GM18868 (cell line): ENCODE results near the gene WDR48.
A peak's percentile ranks its signal among the peaks of the same experiment; 100 is the strongest.

Source experiments
- ATAC-seq: cut with Tn5 transposase; IDR thresholded peaks from one replicate; pipeline ENCODE4 v1.9.1; 2021; ENCODE audit warnings: mild to moderate bottlenecking, moderate library complexity; ENCODE audit not compliant: unreplicated experiment

Gene WDR48

DNA sequence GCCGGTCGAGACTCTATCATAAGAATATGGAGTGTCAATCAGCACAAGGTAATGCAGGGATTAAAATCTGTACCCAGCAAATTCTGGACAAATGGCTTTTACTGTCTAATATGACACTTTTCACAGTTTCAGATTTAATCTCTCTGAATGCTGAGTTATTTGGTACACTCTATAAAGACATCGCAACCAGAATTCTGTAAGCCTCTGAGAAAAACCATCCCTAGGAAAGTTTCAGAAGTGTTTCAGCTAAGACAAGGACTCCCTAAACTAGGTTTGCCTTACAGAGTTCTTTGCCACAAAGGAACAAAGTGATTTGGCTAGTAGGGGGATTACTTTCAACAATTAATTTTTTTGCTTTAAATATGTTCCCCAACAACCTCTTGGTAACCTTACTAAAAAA lies 11.3 kb downstream of the WDR48 start:
- no peak for ATAC-seq

DNA sequence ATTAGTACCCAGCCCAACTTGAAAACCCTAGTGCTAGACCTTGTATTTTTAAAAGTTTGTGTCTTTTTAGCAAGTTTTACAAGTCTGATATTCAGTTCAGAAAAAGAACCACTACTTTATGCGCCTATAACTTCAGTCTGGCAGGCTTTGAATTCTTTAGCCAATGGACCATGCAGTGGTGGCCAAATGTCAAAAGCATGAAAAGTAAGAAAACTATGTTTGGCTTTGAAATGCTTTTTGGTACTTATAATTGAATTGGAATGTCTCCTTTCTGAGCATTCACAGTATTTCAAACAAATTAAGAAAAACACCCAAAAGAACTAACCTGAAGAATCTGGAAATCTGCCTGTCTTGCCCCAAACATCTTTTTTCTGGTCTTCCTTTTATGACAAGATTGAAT lies 12.8 kb downstream of the WDR48 start:
- ATAC-seq: no peak

DNA sequence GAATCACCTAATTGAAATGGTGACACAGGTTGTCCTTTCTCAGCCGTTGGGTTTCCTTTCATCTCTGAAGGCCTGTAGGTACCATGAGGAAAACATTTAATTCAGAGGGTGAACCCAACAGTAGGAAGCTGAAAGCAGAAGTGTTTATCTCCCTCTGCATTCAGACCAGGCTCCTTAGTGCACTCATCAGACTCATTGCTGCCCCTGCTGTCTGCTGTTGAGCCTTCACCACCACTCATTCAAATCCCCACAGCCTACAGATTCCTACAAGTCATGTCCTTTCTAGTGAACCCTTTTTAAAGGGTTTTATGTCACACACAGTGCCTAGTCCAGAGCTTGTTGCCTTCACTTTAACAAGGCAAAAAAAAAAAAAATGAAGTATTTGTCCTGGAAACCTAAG lies 13.4 kb downstream of the WDR48 start:
- peak; percentile 100 for ATAC-seq

DNA sequence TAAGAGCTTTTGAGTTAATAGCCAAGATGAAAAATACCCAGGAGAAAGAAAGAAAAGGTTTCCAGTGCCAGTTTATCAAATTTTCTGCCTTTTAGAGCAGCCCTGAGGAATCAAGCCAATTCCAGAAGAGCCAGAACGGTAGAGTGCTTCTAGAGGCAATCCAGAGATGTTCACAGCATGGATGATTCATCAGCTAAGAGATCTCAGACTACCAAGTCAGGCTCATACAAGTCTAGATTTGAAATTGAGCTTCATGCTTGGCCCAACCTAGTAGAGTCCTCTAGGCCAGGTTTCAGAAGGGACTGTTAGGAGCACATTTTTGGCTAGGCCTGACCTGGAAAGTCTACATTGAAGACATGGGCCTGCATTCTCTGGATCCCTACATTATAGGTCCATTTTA lies 15.5 kb downstream of the WDR48 start:
- no peak for ATAC-seq

DNA sequence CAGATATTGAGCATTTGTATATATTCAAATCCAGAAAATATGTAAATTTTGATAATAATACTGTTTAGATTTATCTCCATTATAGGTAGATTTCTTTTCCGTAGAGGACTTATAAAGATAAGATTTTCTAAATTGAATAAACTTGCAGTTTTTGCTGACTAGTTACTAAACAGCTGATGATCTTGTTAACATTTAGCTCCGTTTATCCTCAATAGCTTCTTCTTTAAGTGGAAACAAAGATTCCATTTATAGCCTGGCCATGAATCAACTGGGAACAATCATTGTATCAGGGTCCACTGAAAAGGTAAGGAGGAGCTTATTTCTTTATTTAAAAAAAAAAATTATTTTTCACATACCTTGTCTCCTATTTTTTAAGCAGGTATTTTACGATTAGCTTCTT lies 16.7 kb downstream of the WDR48 start:
- ATAC-seq: no peak

DNA sequence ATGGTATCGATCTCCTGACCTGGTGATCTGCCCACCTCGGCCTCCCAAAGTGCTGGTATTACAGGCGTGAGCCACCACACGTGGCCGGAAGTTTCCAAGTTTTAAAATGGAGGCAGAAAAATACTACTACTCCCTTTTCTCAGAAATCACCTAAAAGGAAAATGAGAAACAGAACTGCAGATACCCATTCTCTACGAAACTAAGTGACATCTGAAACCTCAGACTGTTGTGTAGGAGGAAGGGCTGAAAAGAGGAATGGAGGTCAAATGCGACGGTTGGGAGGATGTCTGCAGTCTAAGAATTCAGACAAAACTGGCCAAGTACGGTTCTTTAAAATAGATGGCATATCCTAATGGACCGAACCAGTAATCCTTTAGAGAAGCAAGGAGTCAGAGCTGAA lies 24.1 kb downstream of the WDR48 start:
- ATAC-seq: no peak

DNA sequence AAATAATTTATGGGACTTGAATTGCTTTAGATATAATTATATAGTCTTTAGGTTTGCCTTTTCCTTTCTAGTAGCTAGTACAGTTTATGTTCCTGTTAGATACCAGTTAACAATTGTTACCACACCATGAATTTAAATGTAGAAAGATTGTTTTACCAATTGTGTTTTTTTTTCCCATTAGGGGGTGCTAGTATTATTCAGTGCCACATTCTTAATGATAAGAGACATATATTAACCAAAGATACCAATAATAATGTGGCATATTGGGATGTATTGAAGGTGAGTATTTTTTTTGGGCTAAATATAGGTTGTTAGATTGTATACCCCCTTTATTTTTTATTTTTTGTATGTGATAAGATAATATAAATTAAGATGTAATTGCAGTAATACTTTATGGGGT lies 27.7 kb downstream of the WDR48 start:
- ATAC-seq: no peak

DNA sequence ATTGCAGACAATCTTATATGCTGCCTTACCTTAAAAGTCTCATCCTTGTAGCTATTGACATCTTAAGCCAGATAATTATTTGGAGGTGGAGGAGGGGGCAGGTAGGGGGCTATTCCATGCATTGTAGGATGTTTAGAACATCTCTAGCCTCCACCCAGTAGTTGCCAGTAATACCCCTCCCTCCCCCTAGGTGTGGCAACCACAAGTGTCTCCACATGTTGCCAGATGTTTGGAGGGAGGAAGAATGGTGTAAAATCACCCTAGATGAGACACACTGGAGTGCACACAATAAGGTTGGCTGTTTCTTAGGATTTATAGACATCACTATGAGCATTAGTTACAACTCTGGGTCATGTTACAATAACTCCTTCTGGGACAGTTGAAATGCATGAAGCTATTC lies 28.2 kb downstream of the WDR48 start:
- ATAC-seq: no peak

DNA sequence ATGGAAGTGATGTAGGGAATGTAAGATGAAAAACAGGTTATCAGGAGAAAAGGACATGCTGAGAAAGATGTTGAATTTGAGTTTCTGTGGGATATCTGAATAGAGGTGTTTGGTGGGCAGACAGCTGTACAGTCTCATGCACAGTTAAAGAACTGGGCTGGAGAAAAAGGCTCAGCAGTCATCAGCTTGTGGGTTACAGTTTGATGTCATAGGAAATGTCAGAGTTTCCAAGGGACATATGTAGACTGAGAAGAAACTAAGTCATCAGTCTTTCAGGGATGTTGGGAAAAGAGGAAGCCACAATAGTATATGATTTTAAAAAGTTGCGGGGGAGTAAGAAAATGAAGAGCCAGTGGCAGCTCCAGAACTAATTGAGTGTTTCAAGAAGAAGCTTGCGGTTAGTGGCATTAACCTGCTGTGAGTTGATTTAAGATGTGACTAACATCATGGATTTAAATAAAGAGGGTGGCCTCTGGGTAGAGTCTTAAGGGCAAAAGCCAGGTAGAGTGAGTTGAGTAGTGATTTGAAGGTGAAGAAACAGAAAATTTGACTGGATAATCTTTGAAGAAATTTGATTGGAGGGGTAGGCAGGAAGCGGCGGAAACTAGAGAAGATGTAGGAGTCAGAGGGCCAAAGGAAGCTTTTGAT lies 31.0 kb downstream of the WDR48 start:
- no peak for ATAC-seq

DNA sequence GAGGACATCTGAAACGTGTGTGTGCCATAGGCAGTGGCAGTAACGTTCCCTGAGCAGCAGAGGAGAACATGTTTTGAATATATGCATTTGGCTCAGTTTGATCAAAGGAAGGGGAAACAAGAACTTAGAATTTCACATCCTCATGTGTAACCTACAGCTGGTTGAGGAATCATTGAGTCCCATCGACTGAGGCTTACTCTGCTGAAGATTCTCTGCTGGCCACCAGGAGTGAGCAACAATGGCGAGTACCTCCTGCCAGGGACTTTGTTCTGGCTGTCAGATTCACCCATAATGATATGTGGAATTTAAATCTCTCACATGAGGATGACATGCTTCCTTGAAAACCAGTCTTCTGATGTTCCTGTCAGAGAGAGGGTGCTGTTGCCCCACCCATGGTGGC lies 34.3 kb downstream of the WDR48 start:
- ATAC-seq: peak; percentile 85

DNA sequence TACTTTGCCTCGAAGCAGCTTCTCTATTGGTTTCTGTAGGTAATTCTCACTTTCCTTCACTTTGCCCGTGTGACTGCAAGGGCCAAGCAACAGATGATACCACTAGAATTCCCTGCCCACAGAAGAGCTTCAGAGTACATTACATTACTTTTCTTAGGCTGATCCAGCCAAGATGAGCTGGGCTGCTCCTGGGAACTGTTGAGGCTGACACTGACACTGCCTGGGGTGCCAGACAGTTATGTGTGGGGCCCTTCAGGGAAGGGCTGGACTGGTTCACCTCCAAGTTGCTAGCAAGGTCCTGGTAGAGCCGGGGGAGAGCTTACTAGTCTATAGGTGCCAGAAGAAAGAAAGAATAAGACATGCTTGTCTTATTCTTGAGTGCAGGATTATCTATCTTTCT lies 36.6 kb downstream of the WDR48 start:
- no peak for ATAC-seq

DNA sequence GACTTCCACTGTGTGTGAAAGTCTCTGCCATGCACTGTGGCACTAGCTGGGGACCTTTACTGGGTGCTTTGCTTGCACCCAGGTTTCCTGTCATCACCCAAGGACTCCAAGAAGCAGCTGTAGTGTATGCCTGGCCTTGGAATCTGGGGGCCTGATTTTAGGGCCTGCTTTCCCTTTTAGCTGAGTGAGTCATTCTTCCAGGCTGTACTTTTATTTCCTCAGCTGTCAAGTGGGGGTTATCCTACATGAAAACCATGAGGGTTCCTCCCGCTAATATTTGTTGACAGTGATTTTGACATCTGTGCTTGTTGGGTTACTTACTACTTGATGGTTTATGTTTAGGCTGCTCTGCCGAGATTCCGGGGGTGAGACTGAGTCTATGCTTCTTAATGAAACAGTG lies 37.1 kb downstream of the WDR48 start:
- ATAC-seq: no peak

DNA sequence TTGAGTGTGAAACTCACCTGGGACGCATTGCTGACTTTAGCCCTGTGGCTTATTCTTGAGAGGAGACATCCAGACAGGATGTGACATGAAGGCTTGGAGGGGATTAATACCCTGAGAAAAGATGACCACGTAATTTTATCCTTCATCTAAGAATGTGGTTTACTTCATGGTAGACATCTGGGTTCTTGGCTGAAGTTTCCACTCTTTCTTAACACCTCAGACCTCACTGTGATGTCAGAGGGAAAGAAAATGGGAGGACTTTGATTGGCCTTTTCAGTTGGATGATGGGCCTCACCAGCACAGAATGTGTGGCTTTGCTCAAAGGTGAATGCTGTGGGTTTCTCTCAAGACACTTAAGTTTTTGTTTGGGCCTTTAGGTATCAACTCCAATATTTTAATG lies 39.1 kb downstream of the WDR48 start:
- no peak for ATAC-seq

DNA sequence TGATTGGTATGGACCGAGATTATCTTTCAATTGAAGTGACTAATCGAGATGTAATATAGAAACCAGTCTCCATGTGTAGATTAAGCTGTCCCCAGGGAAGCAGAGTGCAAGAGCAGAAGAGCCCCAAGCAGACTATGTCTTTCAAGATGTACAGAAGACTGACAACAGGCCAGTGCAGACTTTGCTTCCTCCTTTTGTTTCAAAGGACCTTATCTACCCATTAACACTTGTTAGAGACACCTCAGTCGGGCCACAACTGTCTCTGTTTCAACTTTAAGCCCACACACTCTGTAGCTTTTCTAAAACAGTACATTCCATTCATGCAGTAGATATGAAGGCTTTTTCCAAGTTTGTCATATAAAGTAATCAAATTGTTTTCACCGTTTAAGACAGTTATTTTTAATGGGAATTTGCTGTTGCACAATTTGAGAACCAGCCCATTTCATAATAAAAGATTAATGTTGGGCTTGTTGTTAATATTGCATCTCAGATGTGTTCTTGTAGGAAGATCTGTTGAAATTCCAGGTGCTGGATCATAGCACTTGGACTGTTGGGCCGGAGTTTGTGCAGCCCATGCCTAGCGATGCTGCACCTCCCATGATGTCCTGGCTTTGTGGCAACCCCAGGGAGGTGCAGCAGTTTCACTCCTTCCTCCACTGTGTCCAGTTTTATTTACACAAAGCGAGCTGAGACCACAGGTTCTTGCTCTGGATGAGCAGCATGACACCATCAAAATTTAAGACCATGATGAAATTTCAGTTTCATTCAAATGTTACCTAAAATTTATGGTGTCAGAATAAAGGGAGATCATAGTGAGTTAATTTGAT lies 43.2 kb downstream of the WDR48 start:
- no peak for ATAC-seq

DNA sequence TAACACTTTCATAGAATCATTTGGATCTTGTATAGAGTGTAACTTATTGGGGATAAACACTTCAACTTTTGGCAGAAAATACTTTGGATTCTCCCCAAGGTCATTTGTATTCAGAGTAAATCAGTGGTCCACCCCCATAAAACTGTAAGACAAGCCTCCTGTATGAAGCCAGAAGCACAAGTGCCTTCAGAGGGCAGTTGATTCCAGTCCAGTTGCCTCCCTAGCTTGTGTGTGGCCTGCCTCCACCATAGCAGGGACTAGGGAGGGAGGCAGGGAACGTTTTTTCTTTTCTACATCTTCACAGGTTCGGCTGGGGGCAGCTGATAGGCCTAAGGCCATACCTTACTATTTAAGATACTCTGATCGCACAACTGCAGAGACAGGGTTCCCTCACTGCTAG lies 44.0 kb downstream of the WDR48 start:
- ATAC-seq: no peak

DNA sequence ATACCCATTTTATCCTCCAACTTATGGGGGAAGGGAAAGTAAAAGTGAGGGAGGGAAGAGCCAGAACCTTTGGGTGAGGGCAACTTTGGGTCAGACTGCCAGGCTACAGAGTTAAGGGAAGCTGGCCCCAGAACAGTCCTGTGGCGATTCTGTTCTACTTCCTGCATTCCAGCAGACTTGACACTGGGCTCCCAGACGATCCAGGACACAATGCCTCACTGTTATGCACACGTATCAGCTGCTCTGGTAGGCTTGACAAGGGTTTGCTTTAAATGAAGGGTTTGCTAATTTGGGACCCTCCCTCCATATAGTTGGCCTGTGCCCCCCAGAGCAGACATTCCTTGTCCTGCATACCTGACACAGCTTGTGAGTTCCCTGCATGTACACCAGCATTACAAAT lies 45.0 kb downstream of the WDR48 start:
- no peak for ATAC-seq

DNA sequence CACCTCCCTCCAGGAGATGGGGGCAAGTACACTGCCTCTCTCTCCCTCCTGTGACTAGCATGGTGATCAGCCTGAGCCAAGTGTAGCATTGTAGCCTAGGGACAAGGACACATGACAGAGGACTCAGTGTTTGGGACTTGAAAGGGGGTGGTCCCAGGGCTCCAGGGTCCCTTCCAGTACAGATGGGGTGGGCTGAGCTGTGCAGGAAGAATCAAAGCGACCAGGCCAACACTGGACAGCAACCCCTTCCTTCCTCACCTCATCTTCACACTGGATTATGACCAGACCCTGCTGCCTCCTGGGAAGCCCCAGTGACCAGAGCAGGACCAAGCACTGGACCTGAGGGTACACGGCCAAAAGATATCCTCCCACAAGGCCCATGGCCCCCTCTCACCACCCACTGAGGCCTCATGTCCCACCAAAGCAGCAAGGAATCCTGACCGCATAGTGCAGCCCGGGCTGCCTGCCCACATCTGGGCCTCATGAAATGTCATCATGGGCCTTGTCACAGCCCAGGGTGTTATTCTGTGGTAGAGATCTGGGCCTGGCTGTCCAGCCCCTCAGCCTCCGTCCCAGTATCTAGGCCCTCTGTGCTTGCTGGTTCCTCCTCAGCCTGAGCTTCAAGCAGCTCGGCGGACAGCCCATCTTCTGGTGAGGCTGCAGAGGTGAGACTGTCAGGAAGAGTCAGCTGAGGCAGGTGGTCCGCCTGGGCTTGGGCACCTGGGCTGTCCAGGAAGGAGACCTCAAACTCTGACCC lies 46.1 kb downstream of the WDR48 start:
- no peak for ATAC-seq

DNA sequence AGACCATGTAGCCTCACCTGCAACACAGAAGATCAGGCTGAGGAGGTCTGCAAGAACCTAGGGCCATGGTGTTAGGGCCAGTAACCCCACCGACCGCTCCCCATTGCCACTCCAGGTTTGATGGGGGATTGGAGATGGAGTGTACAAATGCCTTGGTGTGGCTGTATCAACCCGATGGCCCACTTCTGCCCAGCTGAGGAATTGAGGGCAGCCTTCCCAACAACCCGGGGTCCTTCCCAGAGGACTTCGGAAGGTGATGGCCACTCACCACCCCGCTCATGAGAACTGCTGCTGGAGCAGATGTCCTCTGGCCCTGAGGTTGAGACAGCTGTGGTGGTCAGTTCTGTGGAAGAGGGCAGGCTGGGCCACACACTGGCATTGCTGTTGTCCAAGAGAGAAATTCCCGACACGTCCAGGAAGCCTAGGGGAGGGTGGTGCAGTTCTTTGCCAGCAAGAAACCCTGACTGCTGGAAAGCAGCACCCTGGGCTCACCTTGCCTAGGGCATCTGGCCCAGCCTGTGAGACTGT lies 46.7 kb downstream of the WDR48 start:
- no peak for ATAC-seq

DNA sequence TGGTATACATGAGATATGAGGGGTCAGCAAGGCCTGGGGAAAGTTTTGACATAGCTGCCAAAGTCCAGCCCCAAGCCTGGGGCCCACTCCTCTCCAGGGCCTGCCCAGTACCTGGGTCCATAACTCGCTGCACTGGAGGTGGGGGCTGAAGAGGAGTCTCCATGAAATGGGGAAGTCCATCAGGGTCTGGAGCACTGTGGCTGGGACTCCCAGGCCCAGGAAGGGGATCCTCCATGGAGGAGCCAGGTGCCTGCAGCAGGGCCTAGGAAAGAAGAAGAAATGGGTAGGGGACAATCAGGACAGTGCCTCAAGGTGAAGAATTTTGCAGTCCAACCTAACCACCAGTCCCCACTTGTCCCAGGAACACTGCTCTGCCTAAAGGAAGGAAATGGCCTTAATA lies 47.4 kb downstream of the WDR48 start:
- ATAC-seq: no peak

DNA sequence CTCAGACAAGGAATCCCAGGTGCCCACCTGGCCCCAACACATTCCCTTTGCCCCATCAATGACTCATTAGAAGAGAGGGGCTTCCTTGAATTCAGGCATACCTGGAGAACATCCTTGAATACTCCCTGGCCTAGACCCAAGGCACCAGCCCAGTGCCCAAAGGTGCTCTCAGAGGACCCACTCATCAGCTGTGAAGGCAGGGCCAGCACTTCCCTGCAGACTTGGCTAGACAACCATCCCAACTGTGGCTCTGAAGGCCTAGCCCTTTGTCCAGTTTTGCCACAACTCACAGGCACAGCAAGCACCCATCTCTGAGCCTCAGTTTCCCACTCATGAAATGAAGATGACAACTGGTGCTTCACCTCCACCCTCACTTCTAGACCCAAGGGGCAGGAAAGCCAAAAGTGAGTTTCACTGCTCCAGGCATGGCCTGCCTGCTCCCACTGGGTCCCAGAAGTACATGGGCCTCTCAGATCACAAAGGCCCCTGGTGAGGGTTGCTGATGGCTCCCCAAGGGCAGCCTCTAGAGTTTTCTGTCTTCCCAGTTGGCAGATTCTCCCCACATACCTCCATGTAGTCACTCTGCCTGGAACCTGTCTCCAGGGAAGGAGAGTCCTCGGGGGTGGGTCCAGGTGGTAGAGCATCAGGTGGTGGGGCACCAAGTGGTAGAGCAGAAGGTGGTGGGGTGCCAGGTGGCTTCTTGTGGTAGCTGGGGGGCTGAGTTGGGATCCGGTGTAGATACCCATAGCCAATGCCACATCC lies 48.1 kb downstream of the WDR48 start:
- no peak for ATAC-seq

DNA sequence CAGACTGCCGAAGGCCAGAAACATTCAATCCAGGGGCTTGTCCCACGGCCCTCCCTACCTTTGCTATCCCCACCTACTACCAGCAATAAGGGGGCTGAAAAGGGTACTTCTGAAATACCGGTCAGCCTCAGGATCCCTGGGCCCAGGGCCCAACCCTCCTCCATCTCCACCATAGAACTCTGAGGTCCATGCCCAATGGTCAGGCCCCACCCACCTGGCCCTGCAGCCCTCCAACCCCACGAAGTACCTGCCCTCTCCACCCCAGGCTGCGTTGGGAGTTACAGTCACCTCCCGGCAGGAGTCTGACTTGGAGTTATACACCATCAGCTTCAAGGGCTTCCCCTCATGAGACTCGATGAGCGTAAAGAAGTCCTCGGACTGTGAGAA lies 48.7 kb downstream of the WDR48 start:
- no peak for ATAC-seq
